Stomach (tissue), 9 donors: ENCODE data around the gene DLG2. TPM values are rescaled to one million over a fixed set of nuclear protein-coding genes. Genes with fewer than 3 reads are reported as not detected.

ENCODE experiments used
- DNase-seq, 2 donors: peaks; one replicate each; pipeline versions ENCODE4 v3.0.0 to v3.0.0-alpha.2; 2013 to 2019
- H3K27ac ChIP-seq, 5 donors: fragments of 200-600 bp in 4 of 5; sonication (generic) in 4 of 5; one replicate each; pipeline ENCODE4 v1.5.1; 2013 to 2019; ENCODE audit warnings: mild to moderate bottlenecking in 1 of 5, moderate library complexity in 1 of 5
- H3K27me3 ChIP-seq, 3 donors: fragments of 200-600 bp; sonication (generic); one replicate each; pipeline ENCODE4 v1.5.1; 2017 to 2019; ENCODE audit warnings: mixed run types in 1 of 3
- H3K36me3 ChIP-seq, 4 donors: fragments of 200-600 bp; sonication (generic); 1 replicate in 3 of 4; 2 replicates in 1 of 4; pipeline ENCODE4 v1.5.1; 2016 to 2019
- H3K4me1 ChIP-seq, 4 donors: fragments of 200-600 bp; sonication (generic); one replicate each; pipeline ENCODE4 v1.5.1; 2016 to 2019
- H3K4me3 ChIP-seq, 4 donors: fragments of 200-600 bp; sonication (generic) in 3 of 4; one replicate each; pipeline ENCODE4 v1.5.1; 2016 to 2019; ENCODE audit warnings: mild to moderate bottlenecking in 1 of 4
- H3K9me3 ChIP-seq, 4 donors: fragments of 200-600 bp; sonication (generic); one replicate each; pipeline ENCODE4 v1.5.1; 2016 to 2019
- CTCF ChIP-seq, 7 experiments: fragments of 450-650 bp in 4 of 7; fragments of 200-600 bp in 3 of 7; sonication (generic) in 3 of 7; IDR thresholded peaks; one replicate each; pipeline ENCODE4 v1.5.1; 2016 to 2019; ENCODE audit warnings: antibody characterized with exemption in 7 of 7, control low read depth in 2 of 7, mild to moderate bottlenecking in 1 of 7
- EP300 ChIP-seq: sonication (generic); formaldehyde crosslinking; IDR thresholded peaks from one replicate; pipeline ENCODE4 v1.6.1; 2017; ENCODE audit warnings: antibody characterized with exemption
- POLR2A ChIP-seq, 4 donors: fragments of 450-650 bp; IDR thresholded peaks; one replicate each; pipeline ENCODE4 v1.6.1; 2016; ENCODE audit warnings: antibody characterized with exemption in 4 of 4, control low read depth in 2 of 4, mild to moderate bottlenecking in 1 of 4, moderate library complexity in 1 of 4
- POLR2AphosphoS5 ChIP-seq, 3 donors: sonication (generic); formaldehyde crosslinking; IDR thresholded peaks; one replicate each; pipeline ENCODE4 v1.6.1; 2016; ENCODE audit warnings: antibody characterized with exemption in 3 of 3
- WGBS, 5 donors: extraction: QIAGEN DNeasy Blood & Tissue Kit in 3 of 5; methylation state at CpG; one replicate each; pipeline versions ENCODE4 v1.1.5 to v1.1.7; 2013 to 2018; 5-methylcytosine and 5-hydroxymethylcytosine counted together
- intact Hi-C: fragments of 100-400 bp; cut with DNase I; formaldehyde crosslinking; loops from one replicate; pipeline ENCODE4 v1.15.1; 2023; ENCODE audit warnings: low total_unique reads
- polyA plus RNA-seq, 3 donors: library from polyadenylated mRNA; stranded (reverse); fragments of 200-250 nt; gene quantifications; one replicate each; pipeline ENCODE4 v1.2.3, GENCODE V29; 2013
- total RNA-seq, 5 donors: library from RNA; depleted of rRNA; stranded (reverse); fragments of >200 nt; gene quantifications; one replicate each; pipeline versions ENCODE4 v1.1.0 to v1.2.3, GENCODE V29; 2014 to 2016
- donor health status: healthy with polysubstance abuse.
- donor health status: Bipolar disorder and iron deficiency.
- donor health status: healthy.

DLG2 gene
- total and polyA plus RNA-seq, 8 donors: 1.3 to 19.1 (median 3.5) TPM

GRCh38 chr11:84230402-84230801 lies 1396.7 kb downstream of the DLG2 start:
- whole genome bisulfite sequencing, 5 donors: 88 to 92% (median 89%) methylated on average over 3 of the region's 3 CpGs
- no peak for DNase-seq

GRCh38 chr11:84227970-84228665 lies 1399.0 kb downstream of the DLG2 start:
- Histone ChIP-seq H3K27ac (no peak overlapping the region), H3K4me1 (no peaks in the 10 kb centered on the region), H3K27me3 (no peaks in the 10 kb centered on the region), H3K4me3 (no peak overlapping the region), H3K36me3 (no peaks in the 10 kb centered on the region), H3K9me3 (no peaks in the 10 kb centered on the region)
- TF ChIP-seq EP300 (no peak), POLR2A (IDR thresholded peaks at IDR 0.05) (no peak)
- intact Hi-C loops: no loop called here
- no peak for DNase-seq
- WGBS, 5 donors: 54 to 67% (median 60%) methylated on average over 3 of the region's 3 CpGs

More at GRCh38 chr11:84230402-84230801, 1396.7 kb downstream of the DLG2 start:
- Histone ChIP-seq H3K4me1 (no peaks in the 10 kb centered on the region), H3K27me3 (no peaks in the 10 kb centered on the region), H3K4me3 (no peak overlapping the region), H3K9me3 (no peaks in the 10 kb centered on the region), H3K27ac (no peak overlapping the region), H3K36me3 (no peaks in the 10 kb centered on the region)
- TF ChIP-seq EP300: no peak
- TF ChIP-seq POLR2A (IDR thresholded peaks at IDR 0.05): no peak
- no peak for TF ChIP-seq CTCF (IDR thresholded peaks at IDR 0.05)
- no peak for TF ChIP-seq POLR2AphosphoS5 (IDR thresholded peaks at IDR 0.05)
- intact Hi-C loops: no loop called here

GRCh38 chr11:84224042-84224441 lies 1403.1 kb downstream of the DLG2 start:
- WGBS, 5 donors: 85 to 100% (median 92%) methylated on average over 1 of the region's 1 CpG
- no peak overlapping the region for H3K4me3 ChIP-seq
- no peaks in the 10 kb centered on the region for H3K27me3 ChIP-seq
- no peaks in the 10 kb centered on the region for H3K4me1 ChIP-seq
- H3K9me3 ChIP-seq: no peaks in the 10 kb centered on the region
- TF ChIP-seq POLR2AphosphoS5 (IDR thresholded peaks at IDR 0.05): no peak
- intact Hi-C loops: no loop called here
- H3K27ac ChIP-seq: no peak overlapping the region
- no peaks in the 10 kb centered on the region for H3K36me3 ChIP-seq
- DNase-seq: no peak

- no peak for TF ChIP-seq POLR2A (IDR thresholded peaks at IDR 0.05)
- no peak for TF ChIP-seq CTCF (IDR thresholded peaks at IDR 0.05)
- TF ChIP-seq POLR2AphosphoS5 (IDR thresholded peaks at IDR 0.05): no peak
- no peak for TF ChIP-seq EP300
Observed at GRCh38 chr11:84218318-84218717, 1408.8 kb downstream of the DLG2 start.

GRCh38 chr11:84215672-84216071 lies 1411.5 kb downstream of the DLG2 start:
- intact Hi-C loops: no loop called here
- H3K27me3 ChIP-seq: no peaks in the 10 kb centered on the region
- H3K4me3 ChIP-seq: no peak overlapping the region
- 63 to 89% (median 85%) methylated on average over 1 of the region's 1 CpG for WGBS, 5 donors
- no peaks in the 10 kb centered on the region for H3K9me3 ChIP-seq
- DNase-seq: no peak
- H3K27ac ChIP-seq: no peak overlapping the region
- H3K36me3 ChIP-seq: no peaks in the 10 kb centered on the region
- no peak for TF ChIP-seq CTCF (IDR thresholded peaks at IDR 0.05)
- no peak for TF ChIP-seq EP300
- no peak for TF ChIP-seq POLR2A (IDR thresholded peaks at IDR 0.05)
- no peak for TF ChIP-seq POLR2AphosphoS5 (IDR thresholded peaks at IDR 0.05)
- H3K4me1 ChIP-seq: no peaks in the 10 kb centered on the region

More at GRCh38 chr11:84218318-84218717, 1408.8 kb downstream of the DLG2 start:
- H3K4me1 ChIP-seq: no peaks in the 10 kb centered on the region
- DNase-seq: no peak
- H3K27ac ChIP-seq: no peak overlapping the region
- 73 to 82% (median 77%) methylated on average over 4 of the region's 4 CpGs for WGBS, 5 donors
- intact Hi-C loops: no loop called here
- no peaks in the 10 kb centered on the region for H3K9me3 ChIP-seq
- no peaks in the 10 kb centered on the region for H3K36me3 ChIP-seq
- H3K27me3 ChIP-seq: no peaks in the 10 kb centered on the region
- H3K4me3 ChIP-seq: no peak overlapping the region
